Measurements from ENCODE around the gene DNM1. TPM values are rescaled to one million over a fixed set of nuclear protein-coding genes. Genes with fewer than 3 reads are reported as not detected.

The DNM1 gene
- total and polyA plus RNA-seq, 2 experiments from 2014 or later, result 36.0 to 42.0 TPM

- no peak for TF ChIP-seq ZNF462 (CRISPR knock-in tag; IDR thresholded peaks at IDR 0.05)
- no peak for TF ChIP-seq ETS1 (IDR thresholded peaks at IDR 0.05)
- TF ChIP-seq ZNF331 (CRISPR knock-in tag; IDR thresholded peaks at IDR 0.05; ENCODE audit: low read depth), result no peak
- TF ChIP-seq EZH2 (IDR thresholded peaks at IDR 0.05; ENCODE audit: low read depth, unreplicated experiment), result no peak
- TF ChIP-seq POLR2AphosphoS5 (IDR thresholded peaks at IDR 0.05; ENCODE audit: low read depth), result no peak
- TF ChIP-seq ZNF114 (CRISPR knock-in tag; IDR thresholded peaks at IDR 0.05), result no peak
These were observed 44.1 kb downstream of the DNM1 start (continued) for GRCh38 chr9:128247226-128247803.

GRCh38 chr9:128249558-128249907 is 46.4 kb downstream of the DNM1 start:
- Histone ChIP-seq H3K27me3 (ENCODE audit: insufficient read depth) (no peaks in the 10 kb centered on the region), H3K9me2 (ENCODE audit: insufficient read depth) (no peaks in the 10 kb centered on the region), H2AFZ (peak overlapping the region; percentile 63; the same call in 1 of the 2 replicates), H3K79me2 (replicated peaks; ENCODE audit: insufficient read depth) (0 out of 2 replicates have a peak, but pooled peaks cover 6% of the 10 kb centered on the region), H3K4me3 (peak overlapping the region; percentile 88), H3K4me1 (ENCODE audit: insufficient read depth) (peaks cover 23% of the 10 kb centered on the region), H3K27ac (ENCODE audit: low read depth) (no peak overlapping the region), H4K20me1 (replicated peaks; ENCODE audit: insufficient read depth) (peaks cover 2% of the 10 kb centered on the region; the same call in 1 of the 2 replicates), H3F3A (replicated peaks; ENCODE audit: low read depth) (peaks cover 8% of the 10 kb centered on the region; the same call in 1 of the 2 replicates), H3K4me2 (peak overlapping the region; percentile 94), H3K36me3 (ENCODE audit: insufficient read depth) (no peaks in the 10 kb centered on the region)
- ATAC-seq, result no peak
- no peak overlapping the region for H3K27ac Mint-ChIP-seq
- peaks cover 15% of the 10 kb centered on the region for H3K27me3 Mint-ChIP-seq (ENCODE audit: insufficient read depth, low read depth, poor library complexity)
- H3K9me3 Mint-ChIP-seq, result no peaks in the 10 kb centered on the region; the same call in 2 of the 3 replicates
- peaks cover 9% of the 10 kb centered on the region; the same call in 2 of the 3 replicates for H3K36me3 Mint-ChIP-seq (ENCODE audit: low read depth)
- DNase-seq (ENCODE audit: low spot score), result no peak
- peaks cover 35% of the 10 kb centered on the region for H3K4me1 Mint-ChIP-seq
- peak overlapping the region; percentile 85 for H3K4me3 Mint-ChIP-seq
- TF ChIP-seq ZNF331 (CRISPR knock-in tag; IDR thresholded peaks at IDR 0.05; ENCODE audit: low read depth) (no peak), NANOG (IDR thresholded peaks at IDR 0.05; ENCODE audit: borderline replicate concordance) (no peak), CTCF (conservative IDR thresholded peaks at IDR 0.05; ENCODE audit: low read depth in 2 of 2) (no peak), STAT1 (IDR thresholded peaks at IDR 0.05; ENCODE audit: unreplicated experiment) (no peak), ZNF114 (CRISPR knock-in tag; IDR thresholded peaks at IDR 0.05) (no peak), EZH2phosphoT487 (IDR thresholded peaks at IDR 0.05; ENCODE audit: unreplicated experiment) (no peak), ETS1 (IDR thresholded peaks at IDR 0.05) (no peak), EZH2 (IDR thresholded peaks at IDR 0.05; ENCODE audit: low read depth, unreplicated experiment) (no peak)

Data from GM23338 (cell line).